ENCODE measurements around the gene DDX1.

The DDX1 gene

DNA sequence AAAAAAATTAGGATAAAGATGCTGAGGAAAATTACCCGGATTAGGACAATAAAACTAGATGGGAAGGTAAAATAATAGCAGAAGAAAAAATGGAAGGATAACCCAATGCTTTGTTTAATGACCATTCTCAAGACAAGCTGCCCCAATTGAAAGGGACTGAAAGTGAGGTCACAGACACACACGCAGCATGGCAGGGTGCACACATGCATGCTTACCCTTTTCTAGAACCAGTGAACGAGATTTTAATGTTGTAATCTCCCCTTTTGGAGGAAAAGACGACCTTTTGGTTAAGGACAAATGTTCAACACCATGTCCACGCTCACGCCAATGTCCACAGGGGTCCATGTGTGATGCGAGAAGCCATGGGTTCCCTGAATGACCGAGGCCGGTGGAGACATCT lies 70.9 kb downstream of the DDX1 start:
- Histone ChIP-seq H3K4me3 (replicated peaks; ENCODE audit: insufficient read depth, low read length) (no peak overlapping the region), H3K27ac (replicated peaks) (no peak overlapping the region), H3K27me3 (ENCODE audit: insufficient read depth, poor library complexity, severe bottlenecking) (no peaks in the 10 kb centered on the region)
- no peak for DNase-seq (ENCODE audit: low read depth in 1 of 2, low spot score in 1 of 2)
- no peak for TF ChIP-seq GABPA (IDR thresholded peaks at IDR 0.05; ENCODE audit: low read depth)
- TF ChIP-seq, protein P1, sequence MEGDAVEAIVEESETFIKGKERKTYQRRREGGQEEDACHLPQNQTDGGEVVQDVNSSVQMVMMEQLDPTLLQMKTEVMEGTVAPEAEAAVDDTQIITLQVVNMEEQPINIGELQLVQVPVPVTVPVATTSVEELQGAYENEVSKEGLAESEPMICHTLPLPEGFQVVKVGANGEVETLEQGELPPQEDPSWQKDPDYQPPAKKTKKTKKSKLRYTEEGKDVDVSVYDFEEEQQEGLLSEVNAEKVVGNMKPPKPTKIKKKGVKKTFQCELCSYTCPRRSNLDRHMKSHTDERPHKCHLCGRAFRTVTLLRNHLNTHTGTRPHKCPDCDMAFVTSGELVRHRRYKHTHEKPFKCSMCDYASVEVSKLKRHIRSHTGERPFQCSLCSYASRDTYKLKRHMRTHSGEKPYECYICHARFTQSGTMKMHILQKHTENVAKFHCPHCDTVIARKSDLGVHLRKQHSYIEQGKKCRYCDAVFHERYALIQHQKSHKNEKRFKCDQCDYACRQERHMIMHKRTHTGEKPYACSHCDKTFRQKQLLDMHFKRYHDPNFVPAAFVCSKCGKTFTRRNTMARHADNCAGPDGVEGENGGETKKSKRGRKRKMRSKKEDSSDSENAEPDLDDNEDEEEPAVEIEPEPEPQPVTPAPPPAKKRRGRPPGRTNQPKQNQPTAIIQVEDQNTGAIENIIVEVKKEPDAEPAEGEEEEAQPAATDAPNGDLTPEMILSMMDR (IDR thresholded peaks at IDR 0.05; ENCODE audit: insufficient read depth, low read length) = no peak

DNA sequence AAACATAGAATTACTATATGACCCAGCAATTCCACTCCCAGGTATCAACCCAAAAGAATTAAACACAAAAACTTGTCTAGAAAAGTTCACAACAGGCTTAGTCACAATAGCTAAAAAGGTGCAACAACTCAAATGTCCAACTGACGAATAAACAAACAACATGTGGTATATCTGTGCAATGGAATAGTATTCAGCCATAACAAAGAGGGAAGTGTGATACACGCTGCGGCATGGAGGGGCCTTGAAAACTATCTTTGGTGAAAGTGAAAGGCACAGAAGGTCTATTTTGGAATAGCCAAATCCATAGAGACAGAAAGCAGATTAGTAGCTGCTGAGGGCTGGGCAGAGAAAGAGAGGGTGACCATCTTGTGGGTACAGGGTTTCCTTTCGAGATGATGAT lies 72.1 kb downstream of the DDX1 start:
- no peak for DNase-seq (ENCODE audit: low read depth in 1 of 2, low spot score in 1 of 2)
- TF ChIP-seq SPI1 (IDR thresholded peaks at IDR 0.05; ENCODE audit: borderline replicate concordance, low read depth) (no peak), POLR2AphosphoS5 (IDR thresholded peaks at IDR 0.05; ENCODE audit: low read depth) (no peak), GABPA (IDR thresholded peaks at IDR 0.05; ENCODE audit: low read depth) (no peak)
- TF ChIP-seq, protein P2, sequence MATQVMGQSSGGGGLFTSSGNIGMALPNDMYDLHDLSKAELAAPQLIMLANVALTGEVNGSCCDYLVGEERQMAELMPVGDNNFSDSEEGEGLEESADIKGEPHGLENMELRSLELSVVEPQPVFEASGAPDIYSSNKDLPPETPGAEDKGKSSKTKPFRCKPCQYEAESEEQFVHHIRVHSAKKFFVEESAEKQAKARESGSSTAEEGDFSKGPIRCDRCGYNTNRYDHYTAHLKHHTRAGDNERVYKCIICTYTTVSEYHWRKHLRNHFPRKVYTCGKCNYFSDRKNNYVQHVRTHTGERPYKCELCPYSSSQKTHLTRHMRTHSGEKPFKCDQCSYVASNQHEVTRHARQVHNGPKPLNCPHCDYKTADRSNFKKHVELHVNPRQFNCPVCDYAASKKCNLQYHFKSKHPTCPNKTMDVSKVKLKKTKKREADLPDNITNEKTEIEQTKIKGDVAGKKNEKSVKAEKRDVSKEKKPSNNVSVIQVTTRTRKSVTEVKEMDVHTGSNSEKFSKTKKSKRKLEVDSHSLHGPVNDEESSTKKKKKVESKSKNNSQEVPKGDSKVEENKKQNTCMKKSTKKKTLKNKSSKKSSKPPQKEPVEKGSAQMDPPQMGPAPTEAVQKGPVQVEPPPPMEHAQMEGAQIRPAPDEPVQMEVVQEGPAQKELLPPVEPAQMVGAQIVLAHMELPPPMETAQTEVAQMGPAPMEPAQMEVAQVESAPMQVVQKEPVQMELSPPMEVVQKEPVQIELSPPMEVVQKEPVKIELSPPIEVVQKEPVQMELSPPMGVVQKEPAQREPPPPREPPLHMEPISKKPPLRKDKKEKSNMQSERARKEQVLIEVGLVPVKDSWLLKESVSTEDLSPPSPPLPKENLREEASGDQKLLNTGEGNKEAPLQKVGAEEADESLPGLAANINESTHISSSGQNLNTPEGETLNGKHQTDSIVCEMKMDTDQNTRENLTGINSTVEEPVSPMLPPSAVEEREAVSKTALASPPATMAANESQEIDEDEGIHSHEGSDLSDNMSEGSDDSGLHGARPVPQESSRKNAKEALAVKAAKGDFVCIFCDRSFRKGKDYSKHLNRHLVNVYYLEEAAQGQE (IDR thresholded peaks at IDR 0.05; ENCODE audit: insufficient replicate concordance, low read depth) = no peak
- TF ChIP-seq, protein P1 (IDR thresholded peaks at IDR 0.05; ENCODE audit: insufficient read depth, low read length) = no peak
- no peaks in the 10 kb centered on the region for H3K27me3 ChIP-seq (ENCODE audit: insufficient read depth, poor library complexity, severe bottlenecking)
- H3K27ac ChIP-seq (replicated peaks) = no peak overlapping the region
- no peak overlapping the region for H3K4me3 ChIP-seq (replicated peaks; ENCODE audit: insufficient read depth, low read length)

DNA sequence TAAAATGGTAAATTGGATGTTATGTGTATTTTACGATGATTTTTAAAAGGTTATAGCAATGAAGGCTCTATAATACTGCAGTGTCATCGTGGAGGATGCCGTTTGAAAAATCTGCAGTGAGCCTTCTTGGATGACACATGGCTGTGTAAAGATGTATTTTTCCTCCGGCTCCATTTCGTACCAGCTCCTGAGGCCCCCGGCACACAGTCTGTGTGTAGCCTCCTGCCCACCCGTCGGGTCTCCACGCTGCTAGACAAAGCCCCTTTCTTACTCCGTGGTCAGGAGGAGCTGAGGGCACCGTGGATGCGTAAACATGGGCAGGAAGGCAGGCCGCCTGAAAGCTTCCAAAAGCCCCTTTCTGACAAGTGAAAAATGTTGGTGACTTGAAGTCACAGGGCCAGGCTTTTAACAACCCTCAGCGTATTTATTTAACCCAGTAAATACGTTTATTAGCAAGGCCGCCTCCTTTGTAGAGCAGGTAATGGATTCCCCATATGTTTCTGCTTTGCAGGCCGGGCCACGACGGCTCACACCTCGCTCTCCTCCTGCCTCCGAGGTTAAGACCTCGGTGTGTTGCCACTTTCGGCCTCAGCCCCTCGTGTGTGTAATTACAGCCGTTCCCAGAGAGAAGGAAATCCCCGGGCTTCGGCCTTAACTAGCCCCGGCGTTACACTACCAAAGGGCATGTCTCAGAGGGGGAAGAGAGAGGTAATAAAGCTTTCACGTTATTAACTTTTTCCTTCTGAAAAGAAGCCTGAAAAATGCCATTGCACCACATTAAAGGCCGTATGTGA lies 72.8 kb downstream of the DDX1 start:
- Histone ChIP-seq H3K4me3 (replicated peaks; ENCODE audit: insufficient read depth, low read length) (no peak overlapping the region), H3K27me3 (ENCODE audit: insufficient read depth, poor library complexity, severe bottlenecking) (no peaks in the 10 kb centered on the region), H3K27ac (replicated peaks) (no peak overlapping the region)
- TF ChIP-seq, protein P1 (IDR thresholded peaks at IDR 0.05; ENCODE audit: insufficient read depth, low read length) = no peak
- TF ChIP-seq, protein P2 (IDR thresholded peaks at IDR 0.05; ENCODE audit: insufficient replicate concordance, low read depth) = no peak
- TF ChIP-seq POLR2AphosphoS5 (IDR thresholded peaks at IDR 0.05; ENCODE audit: low read depth) = no peak
- TF ChIP-seq SPI1 (IDR thresholded peaks at IDR 0.05; ENCODE audit: borderline replicate concordance, low read depth) = no peak
- no peak for TF ChIP-seq GABPA (IDR thresholded peaks at IDR 0.05; ENCODE audit: low read depth)
- no peak for DNase-seq (ENCODE audit: low read depth in 1 of 2, low spot score in 1 of 2)

Measured in HL-60 (cell line).